ENCODE measurements around the gene DICER1.

The DICER1 gene

DNA sequence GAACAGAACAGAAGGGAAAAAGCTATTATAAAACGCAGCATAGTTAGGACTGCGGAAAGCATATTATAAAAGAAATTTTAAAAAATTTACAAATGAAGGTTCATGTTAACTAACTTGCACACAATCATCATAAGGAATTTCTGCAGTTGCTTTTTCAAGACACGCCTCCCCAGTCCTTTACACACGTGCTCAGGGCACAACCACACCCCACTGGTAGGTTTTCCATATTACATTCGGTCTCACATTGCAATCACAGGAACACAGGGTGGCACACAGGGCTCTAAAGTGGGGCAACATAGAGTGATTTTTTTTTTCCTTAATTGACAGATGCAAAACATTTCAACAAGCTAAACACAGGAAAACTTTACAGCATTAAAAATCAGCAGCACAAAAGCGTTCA, 69.7 kb downstream of the DICER1 start:
- no peak for DNase-seq

GRCh38 chr14:95085321-95085720, 72.0 kb downstream of the DICER1 start:
- H3K4me3 ChIP-seq (ENCODE audit: low read length): no peak overlapping the region
- H3K79me2 ChIP-seq (ENCODE audit: low read length): no peaks in the 10 kb centered on the region
- H3K27me3 ChIP-seq (replicated peaks; ENCODE audit: insufficient read depth, low read length): no peaks in the 10 kb centered on the region
- no peaks in the 10 kb centered on the region for H3K36me3 ChIP-seq (replicated peaks; ENCODE audit: insufficient read depth, low read length)
- H3F3A ChIP-seq (ENCODE audit: insufficient read depth, low read length): no peaks in the 10 kb centered on the region
- no peaks in the 10 kb centered on the region for H3K9me3 ChIP-seq (replicated peaks; ENCODE audit: insufficient read depth, low read length)
- H3K4me2 ChIP-seq (ENCODE audit: low read depth, low read length): no peak overlapping the region
- H2AFZ ChIP-seq (ENCODE audit: low read length): no peak overlapping the region
- no peaks in the 10 kb centered on the region for H3K9me2 ChIP-seq (replicated peaks; ENCODE audit: insufficient read depth, low read length)
- no peaks in the 10 kb centered on the region for H3K4me1 ChIP-seq (ENCODE audit: low read length)
- H3K9ac ChIP-seq (ENCODE audit: low read length): no peak overlapping the region
- no peaks in the 10 kb centered on the region for H4K20me1 ChIP-seq (ENCODE audit: insufficient read depth, low read length)
- no peak overlapping the region for H3K27ac ChIP-seq (ENCODE audit: low read length)
- no peak for TF ChIP-seq EZH2 (optimal IDR thresholded peaks at IDR 0.05; ENCODE audit: low read depth, low read length)
- no peak for TF ChIP-seq CTCF (IDR thresholded peaks at IDR 0.05; ENCODE audit: low read length)
- no peak for TF ChIP-seq EZH2phosphoT487 (IDR thresholded peaks at IDR 0.05; ENCODE audit: low read length)
- no peak for DNase-seq

More for the DNA sequence above, 69.7 kb downstream of the DICER1 start:
- Histone ChIP-seq H3K4me2 (ENCODE audit: low read depth, low read length) (no peak overlapping the region), H3K4me1 (ENCODE audit: low read length) (no peaks in the 10 kb centered on the region), H3K9me2 (replicated peaks; ENCODE audit: insufficient read depth, low read length) (no peaks in the 10 kb centered on the region), H3K36me3 (replicated peaks; ENCODE audit: insufficient read depth, low read length) (no peaks in the 10 kb centered on the region), H2AFZ (ENCODE audit: low read length) (no peak overlapping the region), H3K27me3 (replicated peaks; ENCODE audit: insufficient read depth, low read length) (no peaks in the 10 kb centered on the region), H3K9ac (ENCODE audit: low read length) (no peak overlapping the region), H3K79me2 (ENCODE audit: low read length) (no peaks in the 10 kb centered on the region), H3F3A (ENCODE audit: insufficient read depth, low read length) (no peaks in the 10 kb centered on the region), H3K27ac (ENCODE audit: low read length) (no peak overlapping the region), H3K4me3 (ENCODE audit: low read length) (no peak overlapping the region), H3K9me3 (replicated peaks; ENCODE audit: insufficient read depth, low read length) (no peaks in the 10 kb centered on the region), H4K20me1 (ENCODE audit: insufficient read depth, low read length) (no peaks in the 10 kb centered on the region)
- no peak for TF ChIP-seq EZH2phosphoT487 (IDR thresholded peaks at IDR 0.05; ENCODE audit: low read length)
- TF ChIP-seq EZH2 (optimal IDR thresholded peaks at IDR 0.05; ENCODE audit: low read depth, low read length): no peak
- no peak for TF ChIP-seq CTCF (IDR thresholded peaks at IDR 0.05; ENCODE audit: low read length)

DNA sequence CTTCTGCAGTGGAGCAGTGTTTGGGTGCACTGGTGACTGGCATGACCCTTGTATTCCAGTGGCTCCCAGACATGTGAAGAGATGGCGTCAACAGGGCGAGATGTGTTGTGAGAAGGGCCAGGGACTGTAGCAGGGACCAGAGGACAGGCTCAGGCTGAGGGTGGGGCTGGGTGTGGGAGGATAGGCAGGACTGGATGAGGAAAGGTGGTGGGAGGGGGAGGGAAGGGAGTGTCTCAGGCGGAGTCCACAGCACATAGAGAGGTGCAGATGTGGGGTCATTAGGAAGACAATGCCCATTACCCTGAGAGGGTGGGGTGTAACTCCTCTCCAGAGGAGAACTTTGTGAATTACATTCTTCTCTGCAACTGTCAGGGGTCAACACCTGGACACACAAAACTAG, 78.5 kb downstream of the DICER1 start:
- H3K27me3 ChIP-seq (replicated peaks; ENCODE audit: insufficient read depth, low read length): no peaks in the 10 kb centered on the region
- no peaks in the 10 kb centered on the region for H3K4me1 ChIP-seq (ENCODE audit: low read length)
- no peak overlapping the region for H3K4me3 ChIP-seq (ENCODE audit: low read length)
- H4K20me1 ChIP-seq (ENCODE audit: insufficient read depth, low read length): no peaks in the 10 kb centered on the region
- TF ChIP-seq CTCF (IDR thresholded peaks at IDR 0.05; ENCODE audit: low read length): no peak
- no peak for TF ChIP-seq EZH2phosphoT487 (IDR thresholded peaks at IDR 0.05; ENCODE audit: low read length)
- no peak for TF ChIP-seq EZH2 (optimal IDR thresholded peaks at IDR 0.05; ENCODE audit: low read depth, low read length)
- no peaks in the 10 kb centered on the region for H3K9me2 ChIP-seq (replicated peaks; ENCODE audit: insufficient read depth, low read length)
- no peaks in the 10 kb centered on the region for H3K9me3 ChIP-seq (replicated peaks; ENCODE audit: insufficient read depth, low read length)
- H3K79me2 ChIP-seq (ENCODE audit: low read length): no peaks in the 10 kb centered on the region
- H3K27ac ChIP-seq (ENCODE audit: low read length): no peak overlapping the region
- H3K9ac ChIP-seq (ENCODE audit: low read length): no peak overlapping the region
- H3F3A ChIP-seq (ENCODE audit: insufficient read depth, low read length): no peaks in the 10 kb centered on the region
- no peak overlapping the region for H2AFZ ChIP-seq (ENCODE audit: low read length)
- DNase-seq: no peak
- no peak overlapping the region for H3K4me2 ChIP-seq (ENCODE audit: low read depth, low read length)
- H3K36me3 ChIP-seq (replicated peaks; ENCODE audit: insufficient read depth, low read length): no peaks in the 10 kb centered on the region

Measured in MM.1S (cell line).